Natural killer cell treated with Interleukin-12 subunit alpha and Interleukin-12 subunit beta and Interleukin-15 and Interleukin-18, amount 100 ng/mL, for 72 hours (primary cell): ENCODE results near the gene DDX55. TPM values are rescaled to one million over a fixed set of nuclear protein-coding genes. Genes with fewer than 3 reads are reported as not detected.

ENCODE experiments used
- ATAC-seq, 2 donors: fragments of 150-1000 bp; cut with Tn5 transposase in 1 of 2; sonication (Bioruptor Pico), chemical (Tn5 transposase) in 1 of 2; 2 replicates each; pipeline ENCODE4 v1.10.0; 2021
- DNase-seq: peaks from one replicate; pipeline ENCODE4 v3.0.0; 2022; ENCODE audit warnings: low spot score
- H3K27ac Mint-ChIP-seq, 2 donors: 1 replicate in 1 of 2; 2 replicates in 1 of 2; pipeline ENCODE4 v1.8.0; 2022; ENCODE audit warnings: mixed read lengths in 2 of 2, mild to moderate bottlenecking in 1 of 2, moderate library complexity in 1 of 2
- H3K27me3 Mint-ChIP-seq, 2 donors: 1 replicate in 1 of 2; 2 replicates in 1 of 2; pipeline ENCODE4 v1.8.0; 2022; ENCODE audit warnings: mixed read lengths in 2 of 2
- H3K36me3 Mint-ChIP-seq: one replicate; pipeline ENCODE4 v1.8.0; 2022; ENCODE audit warnings: mixed read lengths
- H3K4me1 Mint-ChIP-seq, 2 donors: 1 replicate in 1 of 2; 2 replicates in 1 of 2; pipeline ENCODE4 v1.8.0; 2022; ENCODE audit warnings: low read depth in 2 of 2, mixed read lengths in 2 of 2, mild to moderate bottlenecking in 1 of 2
- H3K4me3 Mint-ChIP-seq: one replicate; pipeline ENCODE4 v1.8.0; 2022; ENCODE audit warnings: mixed read lengths
- H3K9me3 Mint-ChIP-seq: 2 replicates; pipeline ENCODE4 v1.8.0; 2022; ENCODE audit warnings: mixed read lengths
- total RNA-seq, 2 donors: library from RNA; stranded (reverse); gene quantifications; one replicate each; pipeline ENCODE4 v1.2.3, GENCODE V29; 2022

DDX55 gene
- total RNA-seq, 2 donors from 2014 or later: 38.7 to 80.0 TPM

DNA sequence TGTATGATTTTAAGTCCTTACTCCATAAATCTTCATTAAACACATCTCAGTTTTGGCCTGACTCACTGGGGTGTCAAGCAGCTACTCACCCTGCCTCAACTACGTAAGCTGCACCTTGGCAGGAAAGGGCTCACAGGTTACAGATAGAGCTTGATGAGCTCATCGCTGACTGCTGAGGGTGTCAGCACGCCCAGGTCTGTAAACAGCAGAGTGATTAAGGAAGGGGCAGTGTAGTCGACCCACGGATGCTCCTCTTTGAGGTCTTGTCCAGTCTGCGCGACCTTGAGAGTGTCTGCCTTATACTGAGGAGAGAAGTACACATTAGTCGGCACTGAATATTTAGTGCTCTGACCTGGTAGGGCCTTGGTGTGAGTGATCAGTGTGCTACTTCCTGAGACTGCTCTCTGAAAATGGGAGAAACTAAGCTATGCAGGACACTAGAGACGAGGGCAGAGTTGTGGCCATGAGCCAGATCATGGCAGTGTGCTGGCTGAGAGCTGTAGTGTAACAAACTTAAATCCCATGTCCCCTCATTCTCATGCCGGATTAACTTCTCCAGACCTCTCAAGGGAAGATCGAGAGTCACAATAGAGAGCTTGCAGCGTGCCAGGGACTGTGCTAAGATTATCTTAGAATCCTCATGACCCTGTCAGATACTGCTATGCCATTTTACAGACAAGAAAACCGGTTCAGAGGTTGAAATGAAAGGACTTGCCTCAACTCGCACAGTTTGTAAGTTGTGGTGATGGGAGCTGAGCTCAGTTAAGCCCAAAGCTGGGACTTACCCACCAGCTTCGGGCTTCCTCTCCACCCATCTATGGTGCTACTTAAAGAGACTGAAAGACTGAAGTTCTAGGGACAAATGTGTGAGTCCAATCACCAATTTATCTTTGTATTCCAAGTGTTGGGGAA, 20.0 kb downstream of the DDX55 start:
- peaks cover 36% of the 10 kb centered on the region for H3K36me3 Mint-ChIP-seq

DNA sequence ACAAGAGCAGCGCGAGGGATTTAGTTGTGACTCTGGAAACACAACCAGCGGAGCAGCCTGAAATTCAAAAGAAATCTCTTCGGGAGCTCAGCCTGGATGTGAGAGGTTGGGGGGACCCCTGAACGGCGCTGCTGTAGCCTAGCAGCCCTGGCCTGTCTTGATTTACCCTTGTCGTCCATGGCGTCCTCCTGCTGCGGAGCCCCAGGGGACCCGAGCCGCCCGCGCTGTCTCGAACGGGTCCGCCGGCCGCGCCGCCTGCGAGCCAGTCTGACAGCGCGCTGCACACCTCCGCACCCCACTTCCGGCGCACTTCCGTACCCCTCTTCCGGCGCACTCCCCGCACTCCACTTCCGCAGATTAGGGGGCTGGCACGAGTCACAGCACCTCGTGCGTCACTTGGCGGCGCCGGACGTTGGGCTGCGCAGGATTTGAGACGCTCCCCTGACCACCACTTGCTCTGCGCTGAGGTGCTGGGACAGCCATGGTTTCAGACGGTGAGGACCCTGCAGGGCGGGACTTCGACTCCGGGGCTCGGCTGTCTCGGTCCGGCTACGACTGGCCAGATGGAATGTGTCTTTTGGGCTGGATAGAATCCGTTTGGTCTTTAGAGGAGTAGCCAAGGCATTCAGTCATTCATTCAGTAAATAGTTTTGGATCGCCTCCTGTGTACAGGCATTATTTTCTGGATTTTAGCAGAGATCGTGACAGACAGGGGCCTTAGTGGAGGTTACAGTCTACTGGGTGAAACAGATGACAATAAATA, 31.7 kb downstream of the DDX55 start, which contains the start of the genes EIF2B1 and GTF2H3:
EIF2B1 (minus strand) TSS at position 308 of the 763 bp plus-strand sequence; CDS start at position 179, 129 bp downstream.
GTF2H3 (plus strand) TSS at position 451 of the 763 bp plus-strand sequence; CDS start at position 482, 31 bp downstream.
- DNase-seq (peak; percentile 98), ATAC-seq (peak; percentile 99 to 100)
- Mint-ChIP-seq H3K4me3 (peak within 1 kb of the TSS; percentile 97), H3K36me3 (peaks cover 21% of the 10 kb centered on the region), H3K9me3 (no peaks in the 10 kb centered on the region), H3K27ac (peak within 1 kb of the TSS; percentile 91 to 96), H3K27me3 (no peaks in the 10 kb centered on the region), H3K4me1 (peaks cover 21 to 27% of the 10 kb centered on the region in 2 donors)

More for the DNA sequence above, 20.0 kb downstream of the DDX55 start:
- Mint-ChIP-seq H3K4me1 (peaks cover 6 to 8% of the 10 kb centered on the region in 2 donors), H3K4me3 (no peak overlapping the region), H3K9me3 (no peaks in the 10 kb centered on the region), H3K27me3 (no peaks in the 10 kb centered on the region), H3K27ac (peak overlapping the region in 1 of 2 donors; percentile 40)
- ATAC-seq (peak in 1 of 2 donors; percentile 43), DNase-seq (no peak)

DNA sequence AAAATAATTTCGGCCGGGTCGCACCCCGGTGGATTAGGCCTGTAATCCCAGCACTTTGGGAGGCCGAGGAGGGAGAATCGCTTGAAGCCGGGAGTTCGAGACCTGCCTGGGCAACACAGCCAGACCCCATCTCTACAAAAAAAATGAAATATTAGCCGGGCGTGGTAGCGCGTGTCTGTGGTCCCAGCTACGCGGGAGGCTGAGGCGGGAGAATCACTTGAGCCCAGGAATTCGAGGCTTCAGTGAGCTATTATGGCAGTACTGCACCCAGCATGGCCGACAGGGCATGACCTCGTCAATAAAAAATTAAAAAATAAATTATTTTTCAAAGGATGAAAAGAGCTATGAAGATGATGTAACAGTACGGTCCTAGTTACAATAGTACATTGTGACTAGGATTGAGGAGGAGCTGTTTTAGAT, 32.3 kb downstream of the DDX55 start:
- Mint-ChIP-seq H3K27me3 (no peaks in the 10 kb centered on the region), H3K4me1 (peaks cover 21 to 27% of the 10 kb centered on the region in 2 donors), H3K4me3 (peak overlapping the region; percentile 97), H3K9me3 (no peaks in the 10 kb centered on the region), H3K36me3 (peaks cover 21% of the 10 kb centered on the region), H3K27ac (peak overlapping the region; percentile 91 to 96)
- ATAC-seq: no peak
- DNase-seq: no peak

DNA sequence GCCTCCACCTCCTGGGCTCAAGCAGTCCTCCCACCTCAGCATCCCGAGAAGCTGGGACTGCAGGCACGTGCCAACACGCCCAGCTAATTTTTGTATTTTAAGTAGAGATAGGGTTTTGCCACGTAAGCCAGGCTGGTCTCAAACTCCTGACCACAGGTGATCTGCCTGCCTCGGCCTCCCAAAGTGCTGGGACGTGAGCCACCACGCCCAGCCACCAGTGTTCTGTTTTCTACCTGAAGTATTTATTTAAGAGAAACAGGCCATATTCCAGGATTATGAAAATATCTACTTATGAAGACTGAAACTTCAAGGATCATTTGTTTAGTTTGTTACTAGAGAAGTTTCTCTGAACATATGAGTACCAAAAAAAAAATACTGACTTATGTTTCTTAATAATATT, 42.0 kb downstream of the DDX55 start:
- H3K27me3 Mint-ChIP-seq: no peaks in the 10 kb centered on the region
- H3K4me3 Mint-ChIP-seq: no peak overlapping the region
- no peaks in the 10 kb centered on the region for H3K9me3 Mint-ChIP-seq
- H3K27ac Mint-ChIP-seq: no peak overlapping the region
- peaks cover 18% of the 10 kb centered on the region for H3K36me3 Mint-ChIP-seq
- ATAC-seq (no peak), DNase-seq (no peak)
- no peaks in the 10 kb centered on the region for H3K4me1 Mint-ChIP-seq

DNA sequence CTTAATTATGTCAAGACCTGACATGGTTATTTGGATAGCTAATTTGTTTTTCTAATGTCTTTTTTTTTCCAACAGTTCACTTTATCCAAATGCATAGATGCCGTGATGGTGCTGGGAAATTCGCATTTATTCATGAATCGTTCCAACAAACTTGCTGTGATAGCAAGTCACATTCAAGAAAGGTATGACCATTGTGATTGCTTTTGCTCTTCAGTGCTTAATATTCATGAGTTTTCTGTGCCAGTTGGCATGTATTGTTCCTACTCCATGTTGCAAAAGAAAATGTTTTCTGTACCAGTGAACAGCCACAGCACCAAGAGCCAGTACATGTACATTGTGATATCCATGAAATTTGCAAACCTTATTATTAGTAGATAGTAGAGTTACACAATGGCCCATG, 43.5 kb downstream of the DDX55 start:
- DNase-seq (no peak), ATAC-seq (no peak)
- no peaks in the 10 kb centered on the region for H3K4me1 Mint-ChIP-seq
- no peaks in the 10 kb centered on the region for H3K9me3 Mint-ChIP-seq
- H3K36me3 Mint-ChIP-seq: peaks cover 18% of the 10 kb centered on the region
- H3K4me3 Mint-ChIP-seq: no peak overlapping the region
- no peak overlapping the region for H3K27ac Mint-ChIP-seq
- no peaks in the 10 kb centered on the region for H3K27me3 Mint-ChIP-seq

DNA sequence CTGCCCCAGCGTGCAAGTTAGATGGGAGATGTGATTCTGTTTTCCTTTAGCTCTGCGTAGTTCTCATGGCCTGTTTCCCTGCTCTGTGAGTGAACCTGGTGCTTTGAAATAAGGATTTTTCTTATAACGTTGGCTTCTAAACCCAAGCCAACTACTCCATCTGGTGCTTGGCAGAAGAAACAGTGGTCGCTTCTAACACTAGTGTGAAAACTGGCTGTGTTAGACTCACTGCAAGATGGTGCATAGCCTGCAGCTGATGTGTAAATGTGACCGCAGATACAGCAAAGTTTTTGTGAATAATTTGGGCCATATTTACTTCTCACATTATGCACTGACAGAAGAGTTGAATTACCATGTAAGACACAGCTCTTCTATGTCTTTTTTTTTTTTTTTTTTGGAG, 44.0 kb downstream of the DDX55 start:
- no peak for DNase-seq
- no peak overlapping the region for H3K27ac Mint-ChIP-seq
- peaks cover 0 to 2% of the 10 kb centered on the region in 2 donors for H3K4me1 Mint-ChIP-seq
- H3K4me3 Mint-ChIP-seq: no peak overlapping the region
- no peaks in the 10 kb centered on the region for H3K27me3 Mint-ChIP-seq
- ATAC-seq: no peak
- no peaks in the 10 kb centered on the region for H3K9me3 Mint-ChIP-seq
- H3K36me3 Mint-ChIP-seq: peaks cover 23% of the 10 kb centered on the region

DNA sequence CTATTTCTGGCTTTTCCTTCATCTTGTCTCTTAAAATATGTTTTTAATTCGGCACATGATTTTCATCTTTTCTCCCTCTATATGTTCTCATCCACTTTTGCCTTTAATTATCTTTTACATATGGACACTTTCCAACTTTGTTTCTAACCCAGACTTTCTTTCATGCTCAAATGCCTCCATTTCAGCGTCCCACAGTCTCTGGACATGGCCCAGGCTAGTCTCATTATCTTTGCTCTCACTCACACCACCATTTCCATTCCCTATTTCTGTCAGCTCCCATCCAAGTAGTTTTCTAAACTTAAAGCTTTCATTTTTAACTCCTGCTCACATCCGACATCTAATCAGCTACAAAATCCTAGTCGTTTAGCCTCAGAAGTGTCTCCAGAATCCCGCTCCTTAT, 46.5 kb downstream of the DDX55 start:
- H3K4me1 Mint-ChIP-seq: peaks cover 0 to 2% of the 10 kb centered on the region in 2 donors
- no peak overlapping the region for H3K27ac Mint-ChIP-seq
- DNase-seq (no peak), ATAC-seq (no peak)
- peaks cover 28% of the 10 kb centered on the region for H3K36me3 Mint-ChIP-seq
- H3K4me3 Mint-ChIP-seq: no peak overlapping the region
- H3K9me3 Mint-ChIP-seq: no peaks in the 10 kb centered on the region
- H3K27me3 Mint-ChIP-seq: no peaks in the 10 kb centered on the region

DNA sequence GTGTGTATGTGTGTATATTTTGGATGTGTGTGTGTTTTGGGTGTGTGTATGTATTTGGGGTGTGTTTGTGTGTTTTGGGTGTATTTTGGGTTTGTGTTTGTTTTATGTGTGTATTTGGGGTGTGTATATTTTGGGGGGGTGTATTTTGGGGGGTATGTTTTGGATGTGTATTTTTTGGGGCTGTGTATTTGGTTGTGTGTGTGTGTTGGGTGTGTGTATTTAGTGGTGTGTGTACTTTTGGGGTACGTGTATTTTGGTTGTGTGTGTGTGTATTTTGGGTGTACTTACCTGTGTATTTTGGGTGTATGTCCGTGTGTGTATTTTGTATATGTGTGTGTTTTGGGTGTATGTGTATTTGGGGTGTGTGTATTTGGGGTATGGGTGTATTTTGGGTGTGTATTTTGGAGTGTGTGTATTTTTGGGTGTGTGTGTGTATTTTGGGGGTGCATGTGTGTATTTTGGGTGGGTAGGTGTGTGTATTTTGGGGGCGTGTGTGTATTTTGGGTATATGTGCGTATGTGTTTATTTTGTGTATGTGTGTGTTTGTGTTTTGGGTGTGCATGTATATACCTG, 52.3 kb downstream of the DDX55 start:
- H3K27ac Mint-ChIP-seq: no peak overlapping the region
- H3K36me3 Mint-ChIP-seq: peaks cover 33% of the 10 kb centered on the region

DNA sequence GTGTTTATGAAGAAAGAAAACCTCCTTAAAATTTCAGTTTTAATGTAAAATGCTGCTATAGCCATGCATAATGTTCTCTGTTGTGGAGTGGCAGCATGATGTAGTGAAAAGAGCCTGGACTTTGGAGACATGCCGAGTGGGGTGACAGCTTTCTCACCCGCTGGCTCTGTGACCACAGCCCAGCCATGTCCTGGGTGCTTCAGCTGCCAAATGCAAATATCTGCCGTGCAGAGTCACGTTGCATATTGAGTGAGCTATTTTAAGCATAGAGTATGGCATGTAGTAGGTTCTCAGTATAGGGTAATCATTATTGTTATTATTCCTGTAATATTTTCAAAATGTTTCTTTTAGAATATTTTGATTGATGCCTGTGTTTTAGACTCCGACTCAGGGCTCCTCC, 53.5 kb downstream of the DDX55 start:
- H3K27ac Mint-ChIP-seq: no peak overlapping the region
- ATAC-seq (no peak), DNase-seq (no peak)
- peaks cover 8 to 9% of the 10 kb centered on the region in 2 donors for H3K4me1 Mint-ChIP-seq
- peaks cover 39% of the 10 kb centered on the region for H3K36me3 Mint-ChIP-seq
- no peak overlapping the region for H3K4me3 Mint-ChIP-seq
- no peaks in the 10 kb centered on the region for H3K9me3 Mint-ChIP-seq
- no peaks in the 10 kb centered on the region for H3K27me3 Mint-ChIP-seq

More for the DNA sequence above, 52.3 kb downstream of the DDX55 start:
- H3K4me1 Mint-ChIP-seq: peaks cover 8 to 9% of the 10 kb centered on the region in 2 donors
- H3K27me3 Mint-ChIP-seq: no peaks in the 10 kb centered on the region
- H3K9me3 Mint-ChIP-seq: no peaks in the 10 kb centered on the region
- no peak overlapping the region for H3K4me3 Mint-ChIP-seq
- no peak for DNase-seq
- ATAC-seq: no peak

DNA sequence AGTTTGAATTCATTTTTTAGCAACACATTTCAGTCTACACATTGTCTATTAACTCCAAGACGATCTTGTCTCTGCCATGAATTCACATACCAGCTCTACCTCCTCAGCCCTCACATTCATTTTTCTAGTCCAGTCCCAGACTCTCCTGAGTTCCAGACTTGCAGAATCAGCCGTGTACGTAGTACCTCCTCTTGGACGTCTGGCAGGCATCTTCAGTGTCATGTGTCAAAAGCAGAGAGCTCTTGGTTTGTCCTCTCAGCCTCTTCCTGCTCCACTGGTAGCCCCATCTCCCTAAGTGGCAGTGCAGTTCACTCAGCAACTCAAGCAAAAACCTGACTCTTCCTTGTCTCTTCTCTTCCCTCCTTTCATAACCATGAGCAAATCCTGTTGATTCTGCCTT, 54.5 kb downstream of the DDX55 start:
- Mint-ChIP-seq H3K27me3 (no peaks in the 10 kb centered on the region), H3K4me1 (peaks cover 5 to 9% of the 10 kb centered on the region in 2 donors), H3K4me3 (no peak overlapping the region), H3K36me3 (peaks cover 35% of the 10 kb centered on the region), H3K27ac (no peak overlapping the region), H3K9me3 (no peaks in the 10 kb centered on the region)
- ATAC-seq: no peak
- no peak for DNase-seq

DNA sequence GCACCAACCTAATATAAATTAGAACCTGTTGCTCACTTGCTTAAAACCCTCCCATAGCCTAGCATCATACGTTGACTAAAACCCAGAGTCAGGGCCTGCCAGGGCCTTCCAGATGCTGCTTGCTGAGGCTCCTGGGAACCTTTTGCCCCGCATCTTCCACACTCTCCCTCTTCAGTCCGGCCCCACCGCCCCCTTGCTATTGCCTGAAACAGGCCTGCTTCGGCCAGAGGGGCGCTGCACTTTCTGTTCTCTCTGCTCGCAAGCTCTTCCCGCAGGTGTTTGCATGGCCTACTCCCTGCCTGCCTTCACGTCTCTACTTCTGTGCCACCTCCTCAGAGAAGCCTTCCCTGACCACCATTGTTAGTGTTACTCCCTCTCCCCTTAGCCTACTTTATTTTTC, 55.3 kb downstream of the DDX55 start:
- Mint-ChIP-seq H3K4me3 (no peak overlapping the region), H3K9me3 (no peaks in the 10 kb centered on the region), H3K27me3 (no peaks in the 10 kb centered on the region), H3K4me1 (peaks cover 5 to 9% of the 10 kb centered on the region in 2 donors), H3K27ac (no peak overlapping the region), H3K36me3 (peaks cover 30% of the 10 kb centered on the region)
- no peak for DNase-seq
- ATAC-seq: no peak

DNA sequence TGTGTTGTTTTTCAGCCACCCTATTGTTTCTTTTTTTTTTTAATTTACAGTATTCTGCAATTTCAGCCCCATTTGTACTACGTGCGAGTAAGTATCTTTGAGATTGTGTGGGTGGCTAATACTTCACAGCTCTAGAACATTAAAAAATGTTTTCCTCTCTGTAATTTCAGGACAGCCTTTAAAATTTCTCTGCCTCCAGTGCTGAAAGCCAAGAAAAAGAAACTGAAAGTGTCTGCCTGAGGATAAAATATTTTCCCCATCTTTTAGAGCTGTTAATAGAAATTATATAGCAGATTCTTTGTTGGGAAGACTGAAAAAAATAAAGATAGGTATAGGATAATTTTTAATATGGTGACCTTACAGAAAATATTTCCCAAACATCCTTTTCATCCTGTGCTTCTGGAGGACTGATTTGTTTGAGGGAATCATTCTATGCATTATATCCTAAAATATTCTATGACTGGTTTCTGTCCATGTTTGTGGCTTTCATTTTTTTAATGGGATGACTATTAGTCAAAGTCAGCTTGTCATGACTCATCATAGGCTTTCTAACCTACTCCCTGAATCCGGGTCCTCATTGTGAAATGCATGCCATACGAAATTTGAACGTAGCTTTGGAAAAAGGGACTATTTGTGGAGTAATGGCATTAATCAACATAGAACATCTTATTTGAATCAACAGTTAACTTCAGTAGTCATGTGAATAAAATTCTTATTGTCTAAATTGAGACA, 58.3 kb downstream of the DDX55 start:
- Mint-ChIP-seq H3K4me1 (no peaks in the 10 kb centered on the region), H3K9me3 (no peaks in the 10 kb centered on the region), H3K4me3 (no peak overlapping the region), H3K27me3 (no peaks in the 10 kb centered on the region), H3K27ac (peak overlapping the region; percentile 46 to 53), H3K36me3 (peaks cover 18% of the 10 kb centered on the region)
- ATAC-seq (no peak), DNase-seq (no peak)

DNA sequence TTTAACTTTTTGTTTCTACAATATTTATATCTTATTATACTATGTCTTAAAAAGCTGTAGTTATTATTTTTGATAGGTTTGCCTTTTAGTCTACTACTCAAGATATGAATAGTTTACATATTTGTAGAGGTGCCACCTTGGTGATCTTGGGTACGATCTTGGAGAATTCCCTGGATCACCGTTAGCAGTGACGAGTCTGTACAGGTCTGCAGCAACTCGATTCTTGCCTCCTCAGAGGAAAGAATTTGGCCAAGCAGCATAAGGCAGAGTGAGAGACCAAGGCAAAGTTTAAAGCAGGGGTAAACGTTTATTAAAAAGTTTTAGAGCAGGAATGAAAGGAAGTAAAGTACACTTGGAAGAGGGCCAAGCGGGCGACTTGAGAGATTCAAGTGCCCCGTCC, 65.9 kb downstream of the DDX55 start:
- no peak for ATAC-seq
- H3K4me1 Mint-ChIP-seq: peaks cover 5% of the 10 kb centered on the region in 2 donors
- no peaks in the 10 kb centered on the region for H3K27me3 Mint-ChIP-seq
- no peaks in the 10 kb centered on the region for H3K36me3 Mint-ChIP-seq
- H3K27ac Mint-ChIP-seq: no peak overlapping the region
- DNase-seq: no peak
- H3K4me3 Mint-ChIP-seq: no peak overlapping the region
- H3K9me3 Mint-ChIP-seq: no peaks in the 10 kb centered on the region
